Liver (tissue), 9 donors: ENCODE measurements around the gene HNRNPDL. TPM values are rescaled to one million over a fixed set of nuclear protein-coding genes. Genes with fewer than 3 reads are reported as not detected.

Experiments
- DNase-seq: peaks from one replicate; pipeline ENCODE4 v3.0.0-alpha.2; 2017; ENCODE audit warnings: low spot score
- H3K27ac ChIP-seq, 2 donors: one replicate each; pipeline ENCODE4 v1.7.0; 2013; ENCODE audit warnings: inconsistent platforms in 2 of 2, low read length in 2 of 2, control low read depth in 1 of 2, low read depth in 1 of 2, mild to moderate bottlenecking in 1 of 2
- H3K27me3 ChIP-seq, 4 donors: one replicate each; pipeline versions ENCODE4 v1.6.1 to v1.7.0; 2013; ENCODE audit warnings: low read length in 3 of 4, inconsistent platforms in 1 of 4, mild to moderate bottlenecking in 1 of 4, moderate library complexity in 1 of 4; ENCODE audit not compliant: control insufficient read depth in 4 of 4, insufficient read depth in 4 of 4
- H3K36me3 ChIP-seq, 4 donors: one replicate each; pipeline versions ENCODE4 v1.6.1 to v1.7.0; 2013; ENCODE audit warnings: low read length in 3 of 4, mild to moderate bottlenecking in 3 of 4, low read depth in 1 of 4, moderate library complexity in 1 of 4; ENCODE audit not compliant: control insufficient read depth in 4 of 4, insufficient read depth in 3 of 4
- H3K4me1 ChIP-seq, 4 donors: one replicate each; pipeline versions ENCODE4 v1.6.1 to v1.7.0; 2013; ENCODE audit warnings: low read length in 3 of 4, mild to moderate bottlenecking in 3 of 4, moderate library complexity in 1 of 4; ENCODE audit not compliant: control insufficient read depth in 4 of 4, insufficient read depth in 4 of 4
- H3K4me3 ChIP-seq, 3 donors: one replicate each; pipeline versions ENCODE4 v1.6.1 to v1.7.0; 2013; ENCODE audit warnings: low read length in 3 of 3, control low read depth in 1 of 3, low read depth in 1 of 3, mild to moderate bottlenecking in 1 of 3
- H3K9ac ChIP-seq, 2 donors: one replicate each; pipeline ENCODE4 v1.7.0; 2013; ENCODE audit warnings: low read length in 2 of 2, mild to moderate bottlenecking in 2 of 2, moderate library complexity in 2 of 2, control low read depth in 1 of 2, low read depth in 1 of 2
- H3K9me3 ChIP-seq, 4 donors: one replicate each; pipeline versions ENCODE4 v1.6.1 to v1.7.0; 2013; ENCODE audit warnings: low read length in 3 of 4; ENCODE audit not compliant: control insufficient read depth in 4 of 4
- ATF3 ChIP-seq: IDR thresholded peaks from 2 replicates; pipeline ENCODE4 v1.6.1; 2016; ENCODE audit warnings: antibody characterized with exemption
- CTCF ChIP-seq: fragments of 150-350 bp; IDR thresholded peaks from 2 replicates; pipeline ENCODE4 v1.5.1; 2017; ENCODE audit warnings: improper control_type of control experiment, low read depth, low read length; ENCODE audit not compliant: missing input control
- EGR1 ChIP-seq, 2 donors: IDR thresholded peaks; 2 replicates each; pipeline ENCODE4 v1.6.1; 2016 to 2018; ENCODE audit warnings: antibody characterized with exemption in 2 of 2, low read depth in 2 of 2
- FOXA1 ChIP-seq: IDR thresholded peaks from 2 replicates; pipeline ENCODE4 v1.6.1; 2016; ENCODE audit warnings: antibody characterized with exemption
- FOXA2 ChIP-seq: IDR thresholded peaks from 2 replicates; pipeline ENCODE4 v1.6.1; 2016; ENCODE audit warnings: antibody characterized with exemption
- GABPA ChIP-seq, 2 donors: IDR thresholded peaks in 1 of 2; conservative IDR thresholded peaks in 1 of 2; 2 replicates each; pipeline ENCODE4 v1.6.1; 2016; ENCODE audit warnings: antibody characterized with exemption in 2 of 2, mild to moderate bottlenecking in 1 of 2, moderate library complexity in 1 of 2
- HNF4A ChIP-seq, 2 donors: conservative IDR thresholded peaks; 2 replicates each; pipeline ENCODE4 v1.6.1; 2016; ENCODE audit warnings: antibody characterized with exemption in 2 of 2, mild to moderate bottlenecking in 2 of 2
- HNF4G ChIP-seq: IDR thresholded peaks from 2 replicates; pipeline ENCODE4 v1.6.1; 2016; ENCODE audit warnings: antibody characterized with exemption
- MAX ChIP-seq: IDR thresholded peaks from 2 replicates; pipeline ENCODE4 v1.6.1; 2016; ENCODE audit warnings: antibody characterized with exemption
- NR2F2 ChIP-seq: IDR thresholded peaks from 2 replicates; pipeline ENCODE4 v1.6.1; 2016; ENCODE audit warnings: antibody characterized with exemption
- RAD21 ChIP-seq, 2 donors: IDR thresholded peaks; 2 replicates each; pipeline ENCODE4 v1.6.1; 2016; ENCODE audit warnings: antibody characterized with exemption in 2 of 2, mild to moderate bottlenecking in 2 of 2
- REST ChIP-seq: IDR thresholded peaks from 2 replicates; pipeline ENCODE4 v1.6.1; 2016; ENCODE audit warnings: antibody characterized with exemption, mild to moderate bottlenecking
- RXRA ChIP-seq, 2 donors: IDR thresholded peaks; 2 replicates each; pipeline ENCODE4 v1.6.1; 2017 to 2018; ENCODE audit warnings: antibody characterized with exemption in 2 of 2, mild to moderate bottlenecking in 1 of 2
- SP1 ChIP-seq: IDR thresholded peaks from 2 replicates; pipeline ENCODE4 v1.6.1; 2018; ENCODE audit warnings: antibody characterized with exemption, mild to moderate bottlenecking
- TAF1 ChIP-seq: conservative IDR thresholded peaks from 2 replicates; pipeline ENCODE4 v1.6.1; 2016; ENCODE audit warnings: antibody characterized with exemption, mild to moderate bottlenecking
- YY1 ChIP-seq: IDR thresholded peaks from 2 replicates; pipeline ENCODE4 v1.6.1; 2016; ENCODE audit warnings: antibody characterized with exemption, mild to moderate bottlenecking
- ZBTB33 ChIP-seq: IDR thresholded peaks from 2 replicates; pipeline ENCODE4 v1.6.1; 2016; ENCODE audit warnings: antibody characterized with exemption
- WGBS: extraction: QIAGEN DNeasy Blood & Tissue Kit; methylation state at CpG from one replicate; pipeline ENCODE4 v1.1.7; 2013; 5-methylcytosine and 5-hydroxymethylcytosine counted together
- polyA plus RNA-seq, 2 donors: library from polyadenylated mRNA; stranded (reverse) in 1 of 2; unstranded in 1 of 2; fragments of 200-250 nt in 1 of 2; fragments of >200 nt in 1 of 2; fragmentation: Nextera tagmentation in 1 of 2; extraction: Ambion mirVana in 1 of 2; gene quantifications; one replicate each; pipeline versions ENCODE4 v1.2.1 to v1.2.3, GENCODE V29; 2013 to 2015
- total RNA-seq, 2 donors: library from RNA; depleted of rRNA; stranded (reverse); fragments of >200 nt; gene quantifications; one replicate each; pipeline ENCODE4 v1.2.3, GENCODE V29; 2014
- donor health status: healthy.
- donor health status: healthy.
- donor health status: healthy.
- donor health status: healthy.
- donor health status: healthy.

The HNRNPDL gene
- total and polyA plus RNA-seq, 4 donors = 53.1 to 57.9 (median 57.6) TPM

- H3K27me3 ChIP-seq = no peaks in the 10 kb centered on the region
- no peak overlapping the region for H3K27ac ChIP-seq
- H3K4me1 ChIP-seq = no peaks in the 10 kb centered on the region
- no peak overlapping the region for H3K9ac ChIP-seq
- TF ChIP-seq HNF4G = no peak
- TF ChIP-seq EGR1 (IDR thresholded peaks at IDR 0.05; ENCODE audit: low read depth in 2 of 2) = no peak
- no peak for TF ChIP-seq FOXA2
- TF ChIP-seq ATF3 = no peak
- no peak for TF ChIP-seq RXRA (IDR thresholded peaks at IDR 0.05)
- no peak for TF ChIP-seq TAF1
- no peak for TF ChIP-seq MAX
- no peak for TF ChIP-seq GABPA (IDR thresholded peaks at IDR 0.05 in 1 of 2, conservative IDR thresholded peaks at IDR 0.05 in 1 of 2)
- no peak for TF ChIP-seq SP1
- no peak for TF ChIP-seq ZBTB33
- no peak for TF ChIP-seq NR2F2
- no peak for TF ChIP-seq RAD21 (IDR thresholded peaks at IDR 0.05)
- 98% methylated on average over 4 of the region's 4 CpGs for WGBS
- no peak overlapping the region for H3K4me3 ChIP-seq
- no peaks in the 10 kb centered on the region for H3K36me3 ChIP-seq
- H3K9me3 ChIP-seq = no peaks in the 10 kb centered on the region
- no peak for DNase-seq
Measured at GRCh38 chr4:82436780-82437179, 6.5 kb upstream of the HNRNPDL start.

- H3K4me3 ChIP-seq = no peak overlapping the region
- WGBS = 95% methylated on average over 5 of the region's 5 CpGs
- no peak overlapping the region for H3K9ac ChIP-seq
- DNase-seq = no peak
- peaks cover 0 to 6% (median 4%) of the 10 kb centered on the region in 4 donors for H3K4me1 ChIP-seq
- TF ChIP-seq GABPA (IDR thresholded peaks at IDR 0.05 in 1 of 2, conservative IDR thresholded peaks at IDR 0.05 in 1 of 2) (no peak), ATF3 (no peak)
- no peaks in the 10 kb centered on the region for H3K27me3 ChIP-seq
- H3K36me3 ChIP-seq = no peaks in the 10 kb centered on the region
- no peaks in the 10 kb centered on the region for H3K9me3 ChIP-seq
- no peak overlapping the region for H3K27ac ChIP-seq
Measured at GRCh38 chr4:82436130-82436529, 5.9 kb upstream of the HNRNPDL start.

- Histone ChIP-seq H3K9ac (no peak overlapping the region), H3K36me3 (no peaks in the 10 kb centered on the region), H3K27me3 (no peaks in the 10 kb centered on the region), H3K4me1 (peaks cover 0 to 9% (median 5%) of the 10 kb centered on the region in 4 donors), H3K4me3 (no peak overlapping the region), H3K9me3 (no peaks in the 10 kb centered on the region), H3K27ac (no peak overlapping the region)
- 88% methylated on average over 7 of the region's 7 CpGs for WGBS
- no peak for DNase-seq
- TF ChIP-seq MAX (no peak), ATF3 (no peak), ZBTB33 (no peak), FOXA1 (no peak), HNF4A (conservative IDR thresholded peaks at IDR 0.05) (no peak), RAD21 (IDR thresholded peaks at IDR 0.05) (no peak), SP1 (no peak), CTCF (no peak), REST (no peak), YY1 (no peak), RXRA (IDR thresholded peaks at IDR 0.05) (no peak)
Measured at GRCh38 chr4:82434949-82435348, 4.7 kb upstream of the HNRNPDL start.
